Measurements from ENCODE around the gene SMTNL2.

Gene SMTNL2

DNA sequence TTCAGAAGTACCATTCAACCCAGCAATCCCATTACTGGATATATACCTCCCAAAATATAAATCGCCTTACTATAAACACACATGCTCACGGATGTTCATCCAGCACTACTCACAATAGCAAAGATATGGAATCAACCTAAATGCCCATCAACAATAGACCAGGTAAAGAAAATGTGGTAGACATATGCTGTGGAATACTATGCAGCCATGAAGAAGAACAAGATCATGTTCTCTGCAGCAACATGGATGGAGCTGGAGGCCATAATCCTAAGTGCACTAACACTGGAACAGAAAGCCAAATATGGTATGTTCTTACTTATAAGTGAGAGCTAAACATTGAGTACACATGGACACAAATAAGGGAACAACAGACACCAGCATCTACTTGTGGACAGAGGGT, 49.3 kb downstream of the SMTNL2 start:
- H2BK15ac ChIP-seq (ENCODE audit: low read depth, poor library complexity, severe bottlenecking) = no peak overlapping the region
- no peak overlapping the region for H2BK120ac ChIP-seq (ENCODE audit: low read depth, low read length)
- H2AFZ ChIP-seq (ENCODE audit: low read depth, low read length) = no peak overlapping the region
- no peak overlapping the region for H3K4me3 ChIP-seq (ENCODE audit: insufficient read depth in 1 of 2, low read depth in 1 of 2, low read length in 2 of 2)
- no peaks in the 10 kb centered on the region for H3K79me1 ChIP-seq (replicated peaks; ENCODE audit: low read length, poor library complexity, severe bottlenecking)
- H2BK12ac ChIP-seq (ENCODE audit: low read length in 2 of 2) = no peak overlapping the region
- H3K27ac ChIP-seq (ENCODE audit: low read length, poor library complexity, severe bottlenecking) = no peak overlapping the region
- H3K18ac ChIP-seq (ENCODE audit: low read depth in 1 of 2, low read length in 2 of 2) = no peak overlapping the region
- no peak overlapping the region for H2BK5ac ChIP-seq (ENCODE audit: low read depth, low read length, poor library complexity, severe bottlenecking)
- no peak overlapping the region for H2AK5ac ChIP-seq (ENCODE audit: low read length, severe bottlenecking)
- DNase-seq = no peak
- 100% methylated on average over 1 of the region's 2 CpGs for WGBS
- H3K23ac ChIP-seq (ENCODE audit: low read length in 2 of 2) = no peak overlapping the region
- H4K8ac ChIP-seq (ENCODE audit: low read length) = no peak overlapping the region
- H4K91ac ChIP-seq (ENCODE audit: low read length) = no peak overlapping the region
- no peak overlapping the region for H3K14ac ChIP-seq (ENCODE audit: low read length in 2 of 2)
- H3K4me1 ChIP-seq (ENCODE audit: control insufficient read depth, insufficient read depth, low read depth, low read length) = peaks cover 24% of the 10 kb centered on the region
- no peak overlapping the region for H3K4ac ChIP-seq (ENCODE audit: low read depth in 1 of 2, low read length in 2 of 2)
- no peaks in the 10 kb centered on the region for H3K36me3 ChIP-seq (ENCODE audit: control insufficient read depth in 1 of 2, insufficient read depth in 2 of 2, low read depth in 1 of 2, low read length in 2 of 2)
- H3K9me3 ChIP-seq (ENCODE audit: control insufficient read depth, low read length) = no peaks in the 10 kb centered on the region
- no peak overlapping the region for H3K4me2 ChIP-seq (ENCODE audit: low read length, poor library complexity, severe bottlenecking)
- no peak overlapping the region for H3K9ac ChIP-seq (ENCODE audit: low read length)
- H3K27me3 ChIP-seq (ENCODE audit: control insufficient read depth in 1 of 2, insufficient read depth in 1 of 2, low read length in 2 of 2) = peaks cover 23 to 52% of the 10 kb centered on the region in 2 experiments

DNA sequence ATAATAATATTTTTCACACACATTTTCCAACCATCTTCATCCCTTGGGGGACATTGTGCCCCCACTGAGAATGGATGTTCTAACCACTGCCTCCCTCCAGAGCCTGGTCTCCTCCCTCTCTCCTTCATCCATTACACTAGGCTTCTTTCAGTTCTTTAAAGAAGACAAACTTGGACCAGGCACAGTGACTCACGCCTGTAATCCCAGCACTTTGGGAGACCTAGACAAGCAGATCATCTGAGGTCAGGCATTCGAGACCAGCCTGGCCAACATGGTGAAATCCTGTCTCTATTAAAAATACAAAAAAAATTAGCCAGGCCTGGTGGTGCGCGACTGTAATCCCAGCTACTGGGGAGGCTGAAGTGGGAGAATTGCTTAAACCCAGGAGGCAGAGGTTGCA, 50.6 kb downstream of the SMTNL2 start:
- H4K91ac ChIP-seq (ENCODE audit: low read length) = no peak overlapping the region
- H3K4ac ChIP-seq (ENCODE audit: low read depth in 1 of 2, low read length in 2 of 2) = no peak overlapping the region
- no peak overlapping the region for H4K8ac ChIP-seq (ENCODE audit: low read length)
- no peak overlapping the region for H2AFZ ChIP-seq (ENCODE audit: low read depth, low read length)
- no peak overlapping the region for H2AK5ac ChIP-seq (ENCODE audit: low read length, severe bottlenecking)
- H3K4me2 ChIP-seq (ENCODE audit: low read length, poor library complexity, severe bottlenecking) = no peak overlapping the region
- H3K9me3 ChIP-seq (ENCODE audit: control insufficient read depth, low read length) = no peaks in the 10 kb centered on the region
- no peak overlapping the region for H3K18ac ChIP-seq (ENCODE audit: low read depth in 1 of 2, low read length in 2 of 2)
- H3K23ac ChIP-seq (ENCODE audit: low read length in 2 of 2) = no peak overlapping the region
- no peak overlapping the region for H3K9ac ChIP-seq (ENCODE audit: low read length)
- peaks cover 31 to 61% of the 10 kb centered on the region in 2 experiments for H3K27me3 ChIP-seq (ENCODE audit: control insufficient read depth in 1 of 2, insufficient read depth in 1 of 2, low read length in 2 of 2)
- no peaks in the 10 kb centered on the region for H3K36me3 ChIP-seq (ENCODE audit: control insufficient read depth in 1 of 2, insufficient read depth in 2 of 2, low read depth in 1 of 2, low read length in 2 of 2)
- 79% methylated on average over 4 of the region's 4 CpGs for WGBS
- H3K79me1 ChIP-seq (replicated peaks; ENCODE audit: low read length, poor library complexity, severe bottlenecking) = no peaks in the 10 kb centered on the region
- no peak overlapping the region for H2BK5ac ChIP-seq (ENCODE audit: low read depth, low read length, poor library complexity, severe bottlenecking)
- H3K4me3 ChIP-seq (ENCODE audit: insufficient read depth in 1 of 2, low read depth in 1 of 2, low read length in 2 of 2) = no peak overlapping the region
- no peak overlapping the region for H2BK12ac ChIP-seq (ENCODE audit: low read length in 2 of 2)
- H2BK15ac ChIP-seq (ENCODE audit: low read depth, poor library complexity, severe bottlenecking) = no peak overlapping the region
- no peak overlapping the region for H3K14ac ChIP-seq (ENCODE audit: low read length in 2 of 2)
- H2BK120ac ChIP-seq (ENCODE audit: low read depth, low read length) = no peak overlapping the region
- no peak overlapping the region for H3K27ac ChIP-seq (ENCODE audit: low read length, poor library complexity, severe bottlenecking)
- DNase-seq = no peak
- peaks cover 28% of the 10 kb centered on the region for H3K4me1 ChIP-seq (ENCODE audit: control insufficient read depth, insufficient read depth, low read depth, low read length)

DNA sequence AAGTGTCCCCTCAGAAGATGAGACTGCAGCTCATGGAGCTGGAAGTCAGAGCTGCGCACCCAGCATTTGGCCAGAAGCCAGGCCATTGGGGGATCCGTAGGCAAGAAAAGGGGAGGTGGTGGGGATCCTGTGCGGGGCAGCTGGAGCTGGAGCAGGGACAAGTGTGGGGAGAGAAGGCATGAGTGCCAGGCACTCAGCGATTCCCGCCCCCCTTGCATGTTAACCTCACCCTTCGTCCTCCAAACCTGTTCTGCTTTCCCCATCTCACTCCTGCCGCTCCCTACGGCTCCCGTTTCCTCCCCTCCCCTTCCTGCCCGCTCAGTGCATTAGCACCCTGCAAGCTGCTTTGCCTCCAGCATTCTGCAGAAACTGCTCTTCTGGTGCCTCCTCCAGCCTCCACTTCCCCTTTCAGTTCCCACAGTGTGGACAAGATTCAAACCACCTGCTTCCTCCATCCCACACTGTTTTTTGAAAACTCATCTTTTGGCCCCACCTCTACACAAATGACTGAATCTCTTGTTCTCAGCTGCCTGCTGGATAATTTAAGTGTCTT, 51.6 kb downstream of the SMTNL2 start:
- Histone ChIP-seq H3K9me3 (ENCODE audit: control insufficient read depth, low read length) (no peaks in the 10 kb centered on the region), H2AK5ac (ENCODE audit: low read length, severe bottlenecking) (no peak overlapping the region), H2AFZ (ENCODE audit: low read depth, low read length) (no peak overlapping the region), H2BK12ac (ENCODE audit: low read length in 2 of 2) (no peak overlapping the region), H3K4ac (ENCODE audit: low read depth in 1 of 2, low read length in 2 of 2) (no peak overlapping the region), H4K8ac (ENCODE audit: low read length) (no peak overlapping the region), H3K14ac (ENCODE audit: low read length in 2 of 2) (no peak overlapping the region), H3K23ac (ENCODE audit: low read length in 2 of 2) (no peak overlapping the region), H3K9ac (ENCODE audit: low read length) (no peak overlapping the region), H3K4me1 (ENCODE audit: control insufficient read depth, insufficient read depth, low read depth, low read length) (peaks cover 28% of the 10 kb centered on the region), H4K91ac (ENCODE audit: low read length) (no peak overlapping the region), H3K79me1 (replicated peaks; ENCODE audit: low read length, poor library complexity, severe bottlenecking) (no peaks in the 10 kb centered on the region), H3K4me3 (ENCODE audit: insufficient read depth in 1 of 2, low read depth in 1 of 2, low read length in 2 of 2) (no peak overlapping the region), H3K18ac (ENCODE audit: low read depth in 1 of 2, low read length in 2 of 2) (no peak overlapping the region), H3K36me3 (ENCODE audit: control insufficient read depth in 1 of 2, insufficient read depth in 2 of 2, low read depth in 1 of 2, low read length in 2 of 2) (no peaks in the 10 kb centered on the region), H2BK120ac (ENCODE audit: low read depth, low read length) (no peak overlapping the region), H3K27ac (ENCODE audit: low read length, poor library complexity, severe bottlenecking) (no peak overlapping the region), H2BK5ac (ENCODE audit: low read depth, low read length, poor library complexity, severe bottlenecking) (no peak overlapping the region), H2BK15ac (ENCODE audit: low read depth, poor library complexity, severe bottlenecking) (no peak overlapping the region), H3K27me3 (ENCODE audit: control insufficient read depth in 1 of 2, insufficient read depth in 1 of 2, low read length in 2 of 2) (peaks cover 33 to 64% of the 10 kb centered on the region in 2 experiments), H3K4me2 (ENCODE audit: low read length, poor library complexity, severe bottlenecking) (no peak overlapping the region)
- WGBS = 28% methylated on average over 9 of the region's 10 CpGs
- no peak for DNase-seq

DNA sequence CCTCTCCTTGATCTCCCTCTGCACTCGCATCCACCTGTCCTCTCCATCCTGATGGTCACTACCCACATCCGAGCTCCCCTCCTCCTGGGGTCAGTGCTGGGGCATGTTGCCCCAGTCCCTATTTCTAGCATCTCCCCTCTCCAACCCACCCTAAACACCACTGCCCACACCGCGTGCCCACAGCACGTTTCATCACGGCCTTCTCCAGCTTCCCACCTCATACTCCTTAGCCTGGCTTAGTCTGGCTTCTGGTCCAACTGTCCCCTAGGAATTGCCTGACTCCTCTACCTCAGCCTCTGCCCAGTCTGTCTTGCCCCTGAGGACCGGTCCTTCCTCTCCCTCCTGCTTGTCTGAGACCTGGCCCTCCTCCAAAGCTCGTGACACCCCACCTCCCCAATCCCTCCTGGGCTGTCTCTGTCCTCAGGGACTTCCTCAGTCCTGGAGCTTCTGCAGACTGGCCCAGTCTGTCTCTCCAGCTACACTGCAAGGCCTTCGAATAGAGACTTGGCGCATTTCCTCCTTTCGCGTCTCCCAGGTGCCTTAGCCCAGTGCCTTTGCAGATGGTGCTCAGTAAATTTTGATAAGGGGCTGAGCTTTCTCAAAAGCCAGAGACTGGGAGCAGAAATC, 52.3 kb downstream of the SMTNL2 start:
- Histone ChIP-seq H3K9me3 (ENCODE audit: control insufficient read depth, low read length) (no peaks in the 10 kb centered on the region), H3K4me1 (ENCODE audit: control insufficient read depth, insufficient read depth, low read depth, low read length) (peaks cover 30% of the 10 kb centered on the region), H3K4me3 (ENCODE audit: insufficient read depth in 1 of 2, low read depth in 1 of 2, low read length in 2 of 2) (no peak overlapping the region), H4K8ac (ENCODE audit: low read length) (no peak overlapping the region), H2BK15ac (ENCODE audit: low read depth, poor library complexity, severe bottlenecking) (no peak overlapping the region), H2BK120ac (ENCODE audit: low read depth, low read length) (no peak overlapping the region), H4K91ac (ENCODE audit: low read length) (no peak overlapping the region), H3K4ac (ENCODE audit: low read depth in 1 of 2, low read length in 2 of 2) (no peak overlapping the region), H2AFZ (ENCODE audit: low read depth, low read length) (no peak overlapping the region), H3K79me1 (replicated peaks; ENCODE audit: low read length, poor library complexity, severe bottlenecking) (no peaks in the 10 kb centered on the region), H2BK12ac (ENCODE audit: low read length in 2 of 2) (no peak overlapping the region), H3K9ac (ENCODE audit: low read length) (no peak overlapping the region), H3K23ac (ENCODE audit: low read length in 2 of 2) (no peak overlapping the region), H3K36me3 (ENCODE audit: control insufficient read depth in 1 of 2, insufficient read depth in 2 of 2, low read depth in 1 of 2, low read length in 2 of 2) (no peaks in the 10 kb centered on the region), H3K27ac (ENCODE audit: low read length, poor library complexity, severe bottlenecking) (no peak overlapping the region), H3K14ac (ENCODE audit: low read length in 2 of 2) (no peak overlapping the region), H3K27me3 (ENCODE audit: control insufficient read depth in 1 of 2, insufficient read depth in 1 of 2, low read length in 2 of 2) (peaks cover 40 to 68% of the 10 kb centered on the region in 2 experiments), H3K18ac (ENCODE audit: low read depth in 1 of 2, low read length in 2 of 2) (no peak overlapping the region), H3K4me2 (ENCODE audit: low read length, poor library complexity, severe bottlenecking) (no peak overlapping the region), H2AK5ac (ENCODE audit: low read length, severe bottlenecking) (no peak overlapping the region), H2BK5ac (ENCODE audit: low read depth, low read length, poor library complexity, severe bottlenecking) (no peak overlapping the region)
- 77% methylated on average over 12 of the region's 12 CpGs for WGBS
- no peak for DNase-seq
